ENCODE data around the gene GBP4.

DNA sequence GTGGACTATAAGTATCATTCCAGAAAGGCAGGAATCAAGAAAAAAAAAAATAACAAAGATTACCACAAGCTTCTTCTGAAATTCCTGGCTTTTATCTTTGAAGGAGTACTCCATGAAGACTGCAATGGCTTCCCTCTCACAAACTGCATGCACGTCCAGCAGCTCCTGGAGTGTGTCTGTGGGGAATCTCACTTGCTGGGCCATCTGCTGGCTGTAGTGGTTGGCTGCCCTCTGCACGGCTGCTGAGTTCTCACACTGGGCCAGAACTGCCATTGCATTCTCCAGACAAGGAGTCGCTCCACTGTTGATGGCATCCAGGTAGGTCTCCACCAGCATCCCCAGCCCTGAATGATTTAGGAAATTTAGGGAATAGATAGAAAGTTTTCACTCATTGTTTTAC, 49.5 kb downstream of the GBP4 start:
- TF ChIP-seq CTCF (IDR thresholded peaks at IDR 0.05) (no peak), POLR2AphosphoS5 (IDR thresholded peaks at IDR 0.05) (no peak), POLR2A (IDR thresholded peaks at IDR 0.05) (no peak)

All from breast epithelium (tissue), 3 donors.